OCI-LY7 (cell line): ENCODE data around the gene SLC17A9. TPM values are rescaled to one million over a fixed set of nuclear protein-coding genes. Genes with fewer than 3 reads are reported as not detected.

Experiments used
- BruUV-seq: library from RNA; stranded (reverse); fragments of 400-500 nt; replicated peaks from 2 replicates; lab custom pipeline; 2021; lab: Mats Ljungman, UMichigan
- CTCF ChIA-PET: fragments of 300-600 bp; sonication (Branson Sonifier 250); formaldehyde crosslinking; loops from one replicate; lab custom pipeline; 2022; ENCODE audit warnings: antibody characterized with exemption; ENCODE audit not compliant: unreplicated experiment; lab: Charles Lee
- POLR2A ChIA-PET: fragments of 300-600 bp; sonication (Branson Sonifier 250); formaldehyde crosslinking; loops from one replicate; lab custom pipeline; 2022; ENCODE audit warnings: antibody characterized with exemption; lab: Charles Lee
- DNase-seq: peaks from one replicate; pipeline ENCODE4 v3.0.0-alpha.2; 2015; ENCODE audit warnings: low spot score
- H2AFZ ChIP-seq: fragments of 200-600 bp; sonication (generic), shearing (Covaris generic); 2 replicates; pipeline ENCODE4 v1.6.1; 2014; ENCODE audit warnings: mild to moderate bottlenecking, antibody characterized with exemption, low read length, moderate library complexity
- H3K27ac ChIP-seq: fragments of 200-600 bp; sonication (generic); 2 replicates; pipeline ENCODE4 v1.5.1; 2014; ENCODE audit warnings: mixed run types, low read depth, mild to moderate bottlenecking, moderate library complexity, low read length, inconsistent platforms; ENCODE audit not compliant: poor library complexity, severe bottlenecking
- H3K36me3 ChIP-seq: fragments of 200-600 bp; sonication (generic); 2 replicates; pipeline ENCODE4 v1.6.1; 2014; ENCODE audit warnings: mild to moderate bottlenecking, antibody characterized with exemption, low read length, moderate library complexity, mixed read lengths; ENCODE audit not compliant: insufficient read depth
- H3K4me1 ChIP-seq: fragments of 200-600 bp; sonication (generic); 2 replicates; pipeline ENCODE4 v1.5.1; 2014; ENCODE audit warnings: mild to moderate bottlenecking, low read length; ENCODE audit not compliant: insufficient read depth, poor library complexity, severe bottlenecking
- H3K4me2 ChIP-seq: fragments of 200-600 bp; sonication (generic); 2 replicates; pipeline ENCODE4 v1.6.1; 2014; ENCODE audit warnings: mild to moderate bottlenecking, low read length
- H3K4me3 ChIP-seq: fragments of 200-600 bp; sonication (generic); 2 replicates; pipeline ENCODE4 v1.5.1; 2014; ENCODE audit warnings: mild to moderate bottlenecking, low read depth, low read length; ENCODE audit not compliant: poor library complexity, severe bottlenecking
- H3K79me2 ChIP-seq: fragments of 200-600 bp; sonication (generic); 2 replicates; pipeline ENCODE4 v1.6.1; 2016; ENCODE audit warnings: low read depth, mild to moderate bottlenecking, low read length, moderate library complexity, mixed read lengths; ENCODE audit not compliant: insufficient read depth
- H3K9me2 ChIP-seq: fragments of 200-600 bp; sonication (generic); 2 replicates; pipeline ENCODE4 v1.6.1; 2016; ENCODE audit warnings: mild to moderate bottlenecking, low read length, mixed read lengths; ENCODE audit not compliant: insufficient read depth
- H3K9me3 ChIP-seq: fragments of 200-600 bp; sonication (generic); 2 replicates; pipeline ENCODE4 v1.6.1; 2014; ENCODE audit warnings: mild to moderate bottlenecking, mixed run types, low read length, mixed read lengths
- H4K20me1 ChIP-seq: fragments of 200-600 bp; sonication (generic); 2 replicates; pipeline ENCODE4 v1.6.1; 2014; ENCODE audit warnings: mild to moderate bottlenecking, antibody characterized with exemption, low read length, moderate library complexity, mixed read lengths; ENCODE audit not compliant: insufficient read depth
- CTCF ChIP-seq: fragments of 200-600 bp; sonication (generic); conservative IDR thresholded peaks from 2 replicates; pipeline ENCODE4 v1.5.1; 2014; ENCODE audit warnings: mild to moderate bottlenecking, antibody characterized with exemption, low read length, moderate library complexity, mixed read lengths
- EZH2phosphoT487 ChIP-seq: fragments of 200-600 bp; sonication (generic); IDR thresholded peaks from 2 replicates; pipeline ENCODE4 v1.6.1; 2018; ENCODE audit warnings: low read depth, borderline replicate concordance, mild to moderate bottlenecking, mixed run types, antibody characterized with exemption, low read length, moderate library complexity, mixed read lengths
- intact Hi-C: fragments of 100-400 bp; cut with micrococcal nuclease; formaldehyde crosslinking; loops from one replicate; pipeline ENCODE4 v1.10.0; 2022; ENCODE audit not compliant: unreplicated experiment
- total RNA-seq, 2 experiments: library from RNA; depleted of rRNA in 1 of 2; stranded (reverse); fragments of >200 nt in 1 of 2; shearing (Covaris generic) in 1 of 2; gene quantifications; 2 replicates each; pipeline ENCODE4 v1.2.3, GENCODE V29; 2014 to 2022

SLC17A9 gene
- total RNA-seq, 2 experiments from 2014 or later = 2.0 to 8.1 TPM

GRCh38 chr20:62906647-62907375 lies 45.7 kb upstream of the SLC17A9 start:
- no TSS peak for BruUV-seq
- intact Hi-C loops = loop anchor here (1.0 kb wide), 1 partner anchor 19 kb away; the partner anchor contains the start of gene DIDO1
- no peaks in the 10 kb centered on the region for H3K9me3 ChIP-seq
- no peak overlapping the region for H3K4me2 ChIP-seq
- 0 out of 2 replicates have a peak, but pooled peaks cover 6% of the 10 kb centered on the region for H4K20me1 ChIP-seq
- DNase-seq = no peak
- no peak overlapping the region for H3K4me3 ChIP-seq
- CTCF ChIA-PET = interaction anchor here (0.5 to 1.0 kb wide), 3 partner anchors 14 to 48 kb away, joined by 3 to 4 read pairs (median 3); no protein-coding TSS in a partner anchor
- no peaks in the 10 kb centered on the region for H3K9me2 ChIP-seq
- peaks cover 99% of the 10 kb centered on the region for H3K36me3 ChIP-seq
- POLR2A ChIA-PET = no interaction called here
- no peak overlapping the region for H2AFZ ChIP-seq
- no peak overlapping the region for H3K27ac ChIP-seq
- H3K4me1 ChIP-seq = no peaks in the 10 kb centered on the region
- H3K79me2 ChIP-seq = peaks cover 10% of the 10 kb centered on the region
- TF ChIP-seq CTCF = no peak
- no peak for TF ChIP-seq EZH2phosphoT487

DNA sequence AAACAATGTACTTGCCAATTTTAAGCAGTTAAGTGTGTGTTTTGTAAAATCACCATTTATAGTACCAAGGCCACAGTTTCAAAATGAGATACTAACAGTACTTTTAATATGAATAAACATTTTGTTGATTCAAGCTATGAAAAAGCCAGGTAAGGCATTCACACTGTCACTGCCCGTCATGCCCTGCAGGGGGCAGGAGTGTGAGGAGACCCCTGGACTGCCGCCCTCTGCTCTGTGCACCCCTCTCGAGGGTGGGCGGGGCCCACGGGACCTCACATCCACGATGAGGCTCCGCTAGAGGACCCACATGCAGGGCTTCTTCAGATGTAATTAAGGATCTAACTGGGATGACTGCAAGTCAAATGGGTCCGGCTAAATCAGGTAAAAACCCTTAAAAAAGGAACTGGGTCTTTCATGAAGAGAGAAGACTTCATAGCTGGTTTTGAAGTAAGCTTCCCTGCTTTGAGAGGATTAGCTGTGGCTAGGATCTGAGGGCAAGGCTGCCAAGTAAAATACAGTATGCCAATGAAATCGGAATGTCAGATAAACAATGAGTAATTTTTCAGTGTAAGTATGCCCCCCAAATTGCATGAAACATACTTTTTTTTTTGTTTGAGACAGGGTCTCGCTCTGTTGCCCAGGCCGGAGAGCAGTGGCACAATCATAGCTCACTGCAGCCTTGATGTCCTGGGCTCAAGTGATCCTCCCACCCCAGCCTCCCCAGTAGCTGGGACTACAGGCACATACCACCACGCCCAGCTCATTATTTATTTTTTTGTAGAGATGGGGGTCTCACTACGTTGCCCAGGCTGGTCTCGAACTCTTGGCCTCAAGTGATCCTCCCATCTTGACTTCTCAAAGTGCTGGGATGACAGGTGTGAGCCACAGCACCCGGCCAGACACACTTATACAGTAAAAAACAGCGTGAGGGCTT lies 44.9 kb upstream of the SLC17A9 start:
- TF ChIP-seq CTCF (peak; percentile 81), EZH2phosphoT487 (no peak)
- intact Hi-C loops = loop anchor here (1.0 kb wide), 1 partner anchor 19 kb away; the partner anchor contains the start of gene DIDO1
- POLR2A ChIA-PET = interaction anchor here (0.6 kb wide), 1 partner anchor 71 kb away, joined by 3 read pairs; no protein-coding TSS in a partner anchor

More for the DNA sequence above, 44.9 kb upstream of the SLC17A9 start:
- Histone ChIP-seq H3K36me3 (peaks cover 99% of the 10 kb centered on the region), H3K27ac (no peak overlapping the region), H2AFZ (no peak overlapping the region), H3K4me2 (no peak overlapping the region), H4K20me1 (0 out of 2 replicates have a peak, but pooled peaks cover 10% of the 10 kb centered on the region), H3K4me3 (no peak overlapping the region), H3K9me2 (no peaks in the 10 kb centered on the region), H3K9me3 (no peaks in the 10 kb centered on the region), H3K4me1 (no peaks in the 10 kb centered on the region), H3K79me2 (peaks cover 19% of the 10 kb centered on the region)
- CTCF ChIA-PET = interaction anchor here (0.5 to 1.0 kb wide), 3 partner anchors 13 to 47 kb away, joined by 3 to 4 read pairs (median 3); no protein-coding TSS in a partner anchor
- DNase-seq = peak; percentile 60
- no TSS peak for BruUV-seq
